Cardiac fibroblast (primary cell): ENCODE results near the gene DOCK4.

Experiments
- DNase-seq, 2 donors: peaks; one replicate each; pipeline versions ENCODE4 v3.0.0 to v3.0.0-alpha.2; 2010; ENCODE audit warnings: low read depth in 2 of 2
- H3K4me3 ChIP-seq, 2 donors: replicated peaks in 1 of 2; 1 replicate in 1 of 2; 2 replicates in 1 of 2; pipeline ENCODE4 v1.5.1; 2011; ENCODE audit warnings: low read depth in 2 of 2, low read length in 2 of 2, mild to moderate bottlenecking in 2 of 2, moderate library complexity in 1 of 2
- TF ChIP-seq, protein P1 (sequence below): IDR thresholded peaks from one replicate; pipeline ENCODE4 v1.5.1; 2011; ENCODE audit warnings: low read depth, mild to moderate bottlenecking, low read length, inconsistent platforms

Gene DOCK4

DNA sequence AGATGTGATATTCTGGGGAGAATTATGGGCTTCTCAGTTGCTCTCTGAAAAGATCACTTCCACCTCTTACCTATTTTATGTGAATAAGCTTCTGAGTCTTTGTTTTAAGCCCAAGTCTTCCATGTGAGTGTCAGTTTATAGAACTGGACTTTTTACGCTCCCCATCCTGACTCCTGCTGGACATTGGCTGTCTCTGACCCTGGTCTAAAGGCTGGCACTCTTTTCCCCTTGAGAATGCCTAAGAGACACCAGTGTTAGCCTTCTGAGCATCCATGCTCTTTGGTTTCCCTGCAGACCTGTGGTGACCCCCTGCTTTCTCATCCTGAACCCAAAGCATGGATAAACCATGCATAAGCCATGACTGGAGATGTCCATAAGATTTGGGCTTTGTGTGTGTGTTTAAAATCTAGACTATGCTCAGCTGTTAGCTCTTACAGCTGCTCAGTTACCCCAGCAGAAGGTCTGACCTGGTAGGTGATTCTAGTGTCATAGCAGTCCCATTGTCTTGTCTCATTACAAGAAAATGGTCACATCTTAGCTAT is 495.3 kb downstream of the DOCK4 start:
- DNase-seq: no peak
- H3K4me3 ChIP-seq: no peak overlapping the region
- TF ChIP-seq, protein P1, sequence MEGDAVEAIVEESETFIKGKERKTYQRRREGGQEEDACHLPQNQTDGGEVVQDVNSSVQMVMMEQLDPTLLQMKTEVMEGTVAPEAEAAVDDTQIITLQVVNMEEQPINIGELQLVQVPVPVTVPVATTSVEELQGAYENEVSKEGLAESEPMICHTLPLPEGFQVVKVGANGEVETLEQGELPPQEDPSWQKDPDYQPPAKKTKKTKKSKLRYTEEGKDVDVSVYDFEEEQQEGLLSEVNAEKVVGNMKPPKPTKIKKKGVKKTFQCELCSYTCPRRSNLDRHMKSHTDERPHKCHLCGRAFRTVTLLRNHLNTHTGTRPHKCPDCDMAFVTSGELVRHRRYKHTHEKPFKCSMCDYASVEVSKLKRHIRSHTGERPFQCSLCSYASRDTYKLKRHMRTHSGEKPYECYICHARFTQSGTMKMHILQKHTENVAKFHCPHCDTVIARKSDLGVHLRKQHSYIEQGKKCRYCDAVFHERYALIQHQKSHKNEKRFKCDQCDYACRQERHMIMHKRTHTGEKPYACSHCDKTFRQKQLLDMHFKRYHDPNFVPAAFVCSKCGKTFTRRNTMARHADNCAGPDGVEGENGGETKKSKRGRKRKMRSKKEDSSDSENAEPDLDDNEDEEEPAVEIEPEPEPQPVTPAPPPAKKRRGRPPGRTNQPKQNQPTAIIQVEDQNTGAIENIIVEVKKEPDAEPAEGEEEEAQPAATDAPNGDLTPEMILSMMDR: no peak

- TF ChIP-seq, protein P1: no peak
- no peak overlapping the region for H3K4me3 ChIP-seq
- DNase-seq: no peak
Measured at GRCh38 chr7:111708072-111708471, 498.1 kb downstream of the DOCK4 start.

- H3K4me3 ChIP-seq: no peak overlapping the region
- TF ChIP-seq, protein P1: no peak
- DNase-seq: no peak
Measured at GRCh38 chr7:111705807-111706206, 500.4 kb downstream of the DOCK4 start.

DNA sequence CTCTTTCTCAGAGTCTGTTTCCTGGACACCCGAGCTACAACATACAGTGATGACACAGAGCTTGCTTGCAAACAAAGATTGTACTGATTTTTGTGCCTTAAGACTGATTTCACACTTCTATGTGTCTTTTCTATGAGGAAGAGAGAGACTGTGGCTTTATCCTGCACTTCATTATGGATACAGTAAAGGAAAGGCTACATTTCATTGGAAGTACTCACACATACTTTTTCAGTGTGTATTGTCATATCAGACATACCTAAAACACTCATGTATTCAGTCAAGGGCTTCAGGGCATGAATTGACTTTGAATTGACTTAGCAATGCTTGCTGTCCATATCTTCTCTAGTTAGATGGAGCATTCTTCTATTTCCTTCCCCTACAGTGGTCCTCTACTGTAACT is 508.4 kb downstream of the DOCK4 start:
- TF ChIP-seq, protein P1: no peak
- no peak for DNase-seq
- H3K4me3 ChIP-seq: no peak overlapping the region

- no peak for DNase-seq
- H3K4me3 ChIP-seq: no peak overlapping the region
Measured at GRCh38 chr7:111694376-111694775, 511.8 kb downstream of the DOCK4 start.

DNA sequence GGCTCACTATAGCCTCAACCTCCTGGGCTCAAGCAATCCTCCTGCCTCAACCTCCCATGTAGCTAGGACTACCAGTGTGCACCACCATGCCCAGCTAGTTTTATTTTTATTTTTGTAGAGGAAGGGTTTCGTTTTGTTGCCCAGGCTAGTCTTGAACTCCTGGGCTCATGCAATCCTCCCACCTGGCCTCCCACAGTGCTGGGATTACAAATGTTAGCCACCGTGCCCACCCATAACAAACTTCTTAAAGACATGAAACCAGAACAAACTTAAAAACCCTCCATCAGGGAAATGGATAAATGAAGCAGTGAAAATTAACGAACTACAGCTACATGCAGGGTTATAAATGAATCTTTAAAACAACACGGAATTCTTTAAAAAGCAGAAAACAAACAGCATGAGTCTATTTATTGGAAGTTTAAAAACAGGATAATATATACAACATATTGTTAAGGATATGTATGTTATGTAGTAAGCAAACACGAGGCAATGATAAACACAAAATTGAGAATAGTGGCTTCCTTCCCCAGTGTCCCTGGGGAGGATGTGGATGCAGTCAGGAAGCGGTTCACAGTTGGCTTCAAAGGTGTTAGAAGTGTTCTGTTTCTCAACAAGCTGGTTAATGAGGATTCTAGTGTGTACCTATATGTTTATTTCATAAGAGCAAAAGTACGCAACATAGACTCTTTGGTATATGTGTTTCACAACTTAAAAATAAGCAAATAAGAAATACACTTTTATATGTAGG is 515.7 kb downstream of the DOCK4 start:
- DNase-seq: no peak
- no peak overlapping the region for H3K4me3 ChIP-seq
- TF ChIP-seq, protein P1: no peak

More at GRCh38 chr7:111694376-111694775, 511.8 kb downstream of the DOCK4 start:
- TF ChIP-seq, protein P1: no peak

DNA sequence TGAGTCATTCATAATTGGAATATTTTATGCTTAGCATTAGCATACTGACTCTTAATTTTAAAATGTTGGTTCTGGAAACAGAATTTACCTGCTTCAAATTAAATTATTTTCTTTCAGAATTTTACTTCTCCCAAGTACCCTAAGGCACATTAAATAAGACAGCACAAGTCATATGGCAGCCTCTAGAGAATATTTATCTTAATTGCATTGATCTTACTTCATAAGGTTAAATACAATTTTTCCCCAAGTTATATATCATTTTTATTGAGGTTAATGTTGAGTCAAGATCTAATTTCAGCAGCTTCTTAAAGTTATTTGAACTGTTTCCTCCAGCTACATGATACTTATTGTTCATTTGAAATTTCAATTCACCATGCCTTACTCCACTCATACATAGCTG is 520.9 kb downstream of the DOCK4 start:
- H3K4me3 ChIP-seq: no peak overlapping the region
- TF ChIP-seq, protein P1: no peak
- DNase-seq: no peak
